GM19043 (cell line): Measurements from ENCODE around the gene ZNF479.
"Not testable (repeated sequence)": the region's sequence is repeated elsewhere in the genome, so short reads cannot be mapped to it uniquely, and the experiment has no call there.

ENCODE experiments used
- ATAC-seq: cut with Tn5 transposase; IDR thresholded peaks from one replicate; pipeline ENCODE4 v1.9.1; 2021; ENCODE audit warnings: low read depth; ENCODE audit not compliant: unreplicated experiment

ZNF479 gene

DNA sequence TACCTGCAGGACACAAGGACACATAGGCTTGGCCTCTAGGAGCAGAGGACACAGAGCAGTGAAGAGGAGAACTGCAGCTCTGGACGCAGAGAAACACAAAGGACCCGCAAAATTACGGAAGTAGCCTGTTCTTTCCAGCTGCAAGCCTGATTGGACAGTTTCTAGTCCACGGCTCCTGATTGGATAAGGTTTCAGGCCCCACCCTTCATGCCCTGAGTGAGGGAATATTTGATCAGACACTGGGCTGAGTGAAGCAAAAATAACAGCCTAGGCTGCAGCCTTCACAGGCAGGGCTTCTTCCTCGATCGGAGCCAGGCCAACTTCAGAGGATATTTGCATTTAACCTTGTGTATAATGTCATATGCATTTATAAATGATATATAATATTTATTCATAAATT lies at the start of gene ZNF479:
ZNF479 (minus strand) TSS at position 101 of the 400 bp plus-strand sequence. CDS start 112 bp downstream, outside the sequence.
- not testable (repeated sequence) for ATAC-seq

DNA sequence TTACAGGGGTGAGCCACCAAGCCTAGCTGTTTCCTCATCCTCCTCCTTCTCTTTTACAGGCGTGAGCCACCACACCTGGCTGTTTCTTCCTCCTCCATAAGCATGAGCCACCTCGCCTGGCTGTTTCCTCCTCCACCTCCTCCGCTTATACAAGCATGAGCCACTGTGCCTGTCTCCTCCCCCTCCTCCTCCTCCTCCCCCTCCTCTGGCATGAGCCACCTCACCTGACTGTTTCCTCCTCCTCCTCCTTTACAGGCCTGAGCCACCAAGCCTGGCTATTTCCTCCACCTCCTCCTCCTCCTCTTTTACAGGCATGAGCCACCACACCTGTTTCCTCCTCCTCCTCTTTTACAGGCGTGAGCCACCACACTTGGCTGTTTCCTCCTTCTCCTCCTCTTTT lies 49.8 kb upstream of the ZNF479 start:
- ATAC-seq, result no peak

DNA sequence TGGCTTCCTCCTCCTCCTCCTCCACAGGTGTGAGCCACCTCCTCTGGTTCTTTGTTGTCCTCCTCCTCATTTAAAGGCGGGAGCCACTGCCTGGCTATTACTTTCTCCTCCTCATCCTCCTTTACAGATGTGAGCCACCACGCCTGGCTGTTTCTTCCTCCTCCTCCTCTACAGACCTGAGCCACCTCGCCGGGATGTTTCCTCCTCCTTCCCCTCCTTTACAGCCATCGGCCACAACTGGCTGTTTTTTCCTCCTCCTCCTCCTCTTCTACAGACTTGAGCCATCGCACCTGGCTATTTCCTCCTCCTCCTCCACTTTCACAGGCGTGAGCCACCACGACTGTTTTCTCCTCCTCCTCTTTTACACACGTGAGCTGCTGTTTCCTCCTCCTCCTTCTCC lies 49.0 kb upstream of the ZNF479 start:
- ATAC-seq, result no peak

DNA sequence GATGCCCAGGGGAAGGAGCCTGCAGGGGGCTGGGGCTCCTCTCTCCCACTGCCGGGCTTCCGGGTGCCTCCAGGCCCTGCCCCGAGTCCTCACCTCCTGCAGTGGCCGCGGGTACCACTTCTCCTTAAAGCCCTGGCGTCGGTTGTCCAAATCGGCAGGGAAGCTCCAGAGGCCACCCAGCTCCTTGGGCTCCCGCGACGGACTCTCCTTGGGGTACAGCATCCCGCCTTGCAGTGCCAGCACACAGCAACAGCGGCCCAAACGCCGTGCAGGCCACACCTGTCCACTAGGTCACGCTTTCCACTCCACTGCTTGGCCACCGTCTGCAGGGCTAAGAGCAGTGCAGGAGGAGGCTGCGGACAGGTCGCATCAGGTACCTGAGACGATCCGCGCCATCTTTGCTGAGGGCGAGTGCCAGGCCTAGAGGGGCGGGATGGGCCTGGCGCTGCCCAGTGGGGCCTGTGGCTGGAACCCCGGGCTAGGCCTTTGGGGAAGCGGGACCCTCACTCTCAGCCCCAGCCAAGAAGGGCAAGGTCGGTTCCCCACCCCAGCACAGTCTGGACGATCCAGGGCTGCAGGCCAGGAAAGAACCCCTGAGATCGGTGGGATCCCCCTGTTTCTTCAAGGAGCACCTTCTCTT lies 47.7 kb upstream of the ZNF479 start:
- ATAC-seq, result no peak

DNA sequence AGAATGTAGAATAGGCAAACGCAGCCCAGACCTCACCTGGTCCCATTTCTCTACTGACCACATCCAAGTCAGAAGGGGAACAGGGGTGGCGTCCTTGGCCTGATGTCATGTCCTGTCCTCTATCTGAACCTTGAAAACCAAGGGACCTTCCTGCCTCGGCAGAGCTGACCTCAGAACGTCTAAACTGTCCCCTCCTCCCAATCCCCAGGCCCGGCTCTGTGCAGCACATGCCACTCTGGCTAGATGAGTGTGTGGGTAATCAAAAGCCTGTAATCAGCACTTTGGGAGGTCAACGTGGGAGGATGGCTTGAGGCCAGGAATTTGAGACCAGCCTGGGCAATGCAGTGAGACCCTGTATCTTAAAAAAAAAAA lies 46.5 kb upstream of the ZNF479 start:
- no peak for ATAC-seq

DNA sequence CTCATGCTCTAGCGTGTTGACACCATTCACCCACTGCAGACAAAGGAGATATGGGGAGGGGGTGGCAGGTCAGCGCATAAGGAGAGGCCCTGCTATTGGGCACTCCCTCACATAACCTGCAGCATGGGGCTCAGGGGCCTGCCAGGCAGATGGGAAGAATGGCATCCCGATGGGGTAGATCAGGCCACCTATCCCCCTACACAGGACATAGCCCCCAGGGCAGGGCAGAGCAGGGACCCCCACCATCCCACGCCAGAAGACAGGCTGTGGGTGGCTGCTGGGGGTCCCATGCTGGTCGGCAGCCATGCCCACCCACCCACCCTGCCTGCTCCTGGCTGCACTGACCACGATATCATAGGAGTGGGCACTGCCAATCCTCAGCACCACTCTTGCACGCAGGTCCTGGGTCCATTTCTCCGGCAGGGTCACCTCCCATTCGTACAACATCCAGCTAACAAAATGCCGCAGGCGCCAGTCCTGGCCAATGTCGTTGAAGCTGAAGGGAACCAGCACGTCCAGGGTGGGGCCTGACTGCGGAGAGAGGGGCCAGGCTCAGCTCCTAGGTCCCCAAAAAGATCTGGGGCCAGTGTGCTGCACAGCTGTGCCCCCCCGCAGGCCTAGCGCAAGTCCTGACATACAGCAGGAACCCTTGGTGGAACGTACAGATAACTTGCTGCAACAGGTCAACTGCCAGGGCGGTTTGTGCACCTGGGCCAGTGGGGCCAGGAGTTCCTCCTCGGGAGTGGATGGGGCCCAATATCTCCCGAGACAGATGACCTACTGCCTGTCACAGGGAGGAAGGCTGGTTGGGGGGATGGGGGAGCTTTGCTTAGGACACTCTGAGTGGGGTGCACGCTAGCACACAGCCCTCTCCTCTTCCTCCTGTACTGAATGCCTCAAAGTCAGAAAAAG lies 45.9 kb upstream of the ZNF479 start:
- no peak for ATAC-seq

DNA sequence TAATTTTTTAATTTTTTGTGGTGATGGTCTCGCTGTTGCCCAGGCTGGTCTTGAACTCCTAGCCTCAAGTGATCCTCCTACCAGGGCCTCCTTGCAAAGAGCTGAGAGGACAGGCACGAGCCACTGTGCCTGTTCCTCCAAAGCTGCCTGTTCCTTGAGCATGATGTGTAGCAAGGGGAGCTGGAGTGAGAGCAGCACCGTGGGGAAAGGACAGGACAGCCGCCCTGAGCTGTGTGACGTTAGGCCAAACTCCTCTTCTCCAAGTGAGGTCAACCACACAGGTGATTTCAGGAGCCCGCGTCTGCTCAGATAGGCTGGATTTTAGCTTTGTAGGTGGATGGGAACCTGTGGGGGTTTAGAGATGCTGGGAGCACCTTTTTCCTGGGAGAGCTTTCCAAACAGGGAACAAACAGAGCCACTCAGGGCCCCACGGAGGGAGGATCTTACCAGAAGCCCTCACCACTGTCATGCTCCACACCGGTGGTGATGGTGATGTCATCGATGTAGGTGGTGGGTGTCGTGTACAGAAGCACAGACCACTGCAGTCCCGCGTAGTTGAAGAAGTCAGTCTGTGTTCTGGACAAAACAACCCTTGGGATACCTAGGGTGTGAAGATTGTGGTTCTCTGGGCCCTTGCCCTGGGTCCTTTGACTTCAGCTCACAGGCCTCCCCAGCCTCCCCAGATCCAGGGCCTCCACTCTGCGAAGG lies 44.8 kb upstream of the ZNF479 start:
- ATAC-seq, result no peak

DNA sequence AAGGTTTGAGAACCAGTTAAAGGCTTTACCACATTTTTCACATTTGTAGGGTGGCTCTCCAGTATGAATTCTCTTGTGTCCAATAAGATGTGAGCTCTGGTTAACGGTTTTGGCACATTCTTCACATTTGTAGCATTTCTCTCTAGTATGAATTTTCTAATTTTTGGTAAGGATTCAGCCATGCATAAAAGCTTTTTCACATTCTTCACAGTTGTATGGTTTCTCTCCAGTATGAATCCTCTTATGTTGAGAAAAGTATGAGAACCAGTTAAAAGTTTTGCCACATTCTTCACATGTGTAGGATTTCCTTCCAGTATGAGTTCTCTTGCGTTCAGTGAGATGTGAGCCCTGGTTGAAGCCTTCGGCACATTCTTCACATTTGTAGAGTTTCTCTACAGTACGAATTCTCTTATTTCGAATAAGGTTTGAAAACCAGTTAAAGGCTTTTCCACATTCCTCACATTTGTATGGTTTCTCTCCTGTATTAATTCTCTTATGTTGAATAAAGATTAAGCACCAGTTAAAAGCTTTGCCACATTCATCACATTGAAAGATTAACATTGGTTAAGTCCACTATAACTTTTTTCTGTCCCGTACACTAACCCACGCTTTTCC lies 33.2 kb upstream of the ZNF479 start:
- ATAC-seq, result no peak

DNA sequence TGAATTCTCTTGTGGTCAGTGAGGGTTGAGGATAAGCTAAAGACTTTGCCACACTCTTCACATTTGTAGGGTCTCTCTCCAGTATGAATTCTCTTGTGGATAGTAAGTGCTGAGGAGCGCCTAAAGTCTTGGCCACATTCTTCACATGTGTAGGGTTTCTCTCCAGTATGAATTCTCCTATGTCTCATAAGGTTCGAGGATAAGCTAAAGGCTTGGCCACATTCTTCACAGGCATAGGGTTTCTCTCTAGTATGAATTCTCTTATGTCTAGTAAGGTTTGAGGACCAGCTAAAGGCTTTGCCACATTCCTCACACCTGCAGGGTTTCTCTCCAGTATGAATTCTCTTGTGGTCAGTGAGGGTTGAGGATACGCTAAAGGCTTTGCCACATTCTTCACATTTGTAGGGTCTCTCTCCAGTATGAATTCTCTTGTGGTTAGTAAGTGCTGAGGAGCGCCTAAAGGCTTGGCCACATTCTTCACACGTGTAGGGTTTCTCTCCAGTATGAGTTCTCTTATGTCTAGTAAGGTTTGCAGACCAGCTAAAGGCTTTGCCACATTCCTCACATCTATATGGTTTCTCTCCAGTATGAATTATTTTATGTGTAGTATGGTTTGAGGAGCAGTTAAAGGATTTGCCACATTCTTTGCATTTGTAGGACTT lies 12.0 kb downstream of the ZNF479 start:
- ATAC-seq, result not testable (repeated sequence)
